ENCODE data around the gene KDSR.
A peak's percentile ranks its signal among the peaks of the same experiment; 100 is the strongest.

The KDSR gene

DNA sequence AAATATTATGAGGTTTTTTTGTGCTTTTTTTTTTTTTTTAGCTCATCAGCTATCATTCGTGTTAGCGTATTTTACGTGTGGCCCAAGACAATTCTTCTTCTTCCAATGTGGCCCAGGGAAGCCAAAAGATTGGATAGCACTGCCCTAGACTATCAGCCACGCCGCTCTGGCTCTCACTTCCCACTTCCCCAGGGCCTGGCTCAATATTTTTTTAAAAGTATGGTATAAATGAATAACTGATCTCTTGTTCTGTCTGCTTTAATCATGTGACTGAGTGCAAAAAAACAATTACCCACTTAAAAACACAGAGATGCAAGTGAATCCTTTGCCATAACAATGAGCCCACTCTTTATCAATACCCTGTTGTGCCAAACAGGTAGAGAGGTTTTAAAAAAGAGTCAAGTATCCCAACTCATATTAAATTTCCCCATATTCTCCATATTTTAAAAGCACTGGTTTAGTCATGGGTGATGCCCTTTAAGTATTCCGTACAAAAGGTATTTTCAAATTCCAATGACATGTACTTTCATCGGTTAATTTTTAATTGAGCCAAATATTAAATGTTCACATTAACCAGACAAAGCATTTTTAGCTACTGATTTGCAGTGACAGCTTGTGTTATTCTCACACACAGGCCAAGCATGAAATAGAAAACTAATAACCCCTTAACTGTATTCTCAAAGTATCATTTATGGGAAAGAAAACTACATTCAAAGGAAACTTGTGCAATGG lies 60.0 kb downstream of the KDSR start:
- no peak for DNase-seq (ENCODE audit: low read depth in 1 of 2, low spot score in 1 of 2)
- Histone ChIP-seq H3K27me3 (ENCODE audit: insufficient read depth, poor library complexity, severe bottlenecking) (no peaks in the 10 kb centered on the region), H3K4me3 (replicated peaks; ENCODE audit: insufficient read depth, low read length) (no peak overlapping the region), H3K27ac (replicated peaks) (no peak overlapping the region)
- TF ChIP-seq, protein P1, sequence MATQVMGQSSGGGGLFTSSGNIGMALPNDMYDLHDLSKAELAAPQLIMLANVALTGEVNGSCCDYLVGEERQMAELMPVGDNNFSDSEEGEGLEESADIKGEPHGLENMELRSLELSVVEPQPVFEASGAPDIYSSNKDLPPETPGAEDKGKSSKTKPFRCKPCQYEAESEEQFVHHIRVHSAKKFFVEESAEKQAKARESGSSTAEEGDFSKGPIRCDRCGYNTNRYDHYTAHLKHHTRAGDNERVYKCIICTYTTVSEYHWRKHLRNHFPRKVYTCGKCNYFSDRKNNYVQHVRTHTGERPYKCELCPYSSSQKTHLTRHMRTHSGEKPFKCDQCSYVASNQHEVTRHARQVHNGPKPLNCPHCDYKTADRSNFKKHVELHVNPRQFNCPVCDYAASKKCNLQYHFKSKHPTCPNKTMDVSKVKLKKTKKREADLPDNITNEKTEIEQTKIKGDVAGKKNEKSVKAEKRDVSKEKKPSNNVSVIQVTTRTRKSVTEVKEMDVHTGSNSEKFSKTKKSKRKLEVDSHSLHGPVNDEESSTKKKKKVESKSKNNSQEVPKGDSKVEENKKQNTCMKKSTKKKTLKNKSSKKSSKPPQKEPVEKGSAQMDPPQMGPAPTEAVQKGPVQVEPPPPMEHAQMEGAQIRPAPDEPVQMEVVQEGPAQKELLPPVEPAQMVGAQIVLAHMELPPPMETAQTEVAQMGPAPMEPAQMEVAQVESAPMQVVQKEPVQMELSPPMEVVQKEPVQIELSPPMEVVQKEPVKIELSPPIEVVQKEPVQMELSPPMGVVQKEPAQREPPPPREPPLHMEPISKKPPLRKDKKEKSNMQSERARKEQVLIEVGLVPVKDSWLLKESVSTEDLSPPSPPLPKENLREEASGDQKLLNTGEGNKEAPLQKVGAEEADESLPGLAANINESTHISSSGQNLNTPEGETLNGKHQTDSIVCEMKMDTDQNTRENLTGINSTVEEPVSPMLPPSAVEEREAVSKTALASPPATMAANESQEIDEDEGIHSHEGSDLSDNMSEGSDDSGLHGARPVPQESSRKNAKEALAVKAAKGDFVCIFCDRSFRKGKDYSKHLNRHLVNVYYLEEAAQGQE (IDR thresholded peaks at IDR 0.05; ENCODE audit: insufficient replicate concordance, low read depth), result no peak
- TF ChIP-seq SPI1 (IDR thresholded peaks at IDR 0.05; ENCODE audit: borderline replicate concordance, low read depth), result no peak
- TF ChIP-seq POLR2AphosphoS5 (IDR thresholded peaks at IDR 0.05; ENCODE audit: low read depth), result no peak
- TF ChIP-seq, protein P2, sequence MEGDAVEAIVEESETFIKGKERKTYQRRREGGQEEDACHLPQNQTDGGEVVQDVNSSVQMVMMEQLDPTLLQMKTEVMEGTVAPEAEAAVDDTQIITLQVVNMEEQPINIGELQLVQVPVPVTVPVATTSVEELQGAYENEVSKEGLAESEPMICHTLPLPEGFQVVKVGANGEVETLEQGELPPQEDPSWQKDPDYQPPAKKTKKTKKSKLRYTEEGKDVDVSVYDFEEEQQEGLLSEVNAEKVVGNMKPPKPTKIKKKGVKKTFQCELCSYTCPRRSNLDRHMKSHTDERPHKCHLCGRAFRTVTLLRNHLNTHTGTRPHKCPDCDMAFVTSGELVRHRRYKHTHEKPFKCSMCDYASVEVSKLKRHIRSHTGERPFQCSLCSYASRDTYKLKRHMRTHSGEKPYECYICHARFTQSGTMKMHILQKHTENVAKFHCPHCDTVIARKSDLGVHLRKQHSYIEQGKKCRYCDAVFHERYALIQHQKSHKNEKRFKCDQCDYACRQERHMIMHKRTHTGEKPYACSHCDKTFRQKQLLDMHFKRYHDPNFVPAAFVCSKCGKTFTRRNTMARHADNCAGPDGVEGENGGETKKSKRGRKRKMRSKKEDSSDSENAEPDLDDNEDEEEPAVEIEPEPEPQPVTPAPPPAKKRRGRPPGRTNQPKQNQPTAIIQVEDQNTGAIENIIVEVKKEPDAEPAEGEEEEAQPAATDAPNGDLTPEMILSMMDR (IDR thresholded peaks at IDR 0.05; ENCODE audit: insufficient read depth, low read length), result no peak
- no peak for TF ChIP-seq GABPA (IDR thresholded peaks at IDR 0.05; ENCODE audit: low read depth)

DNA sequence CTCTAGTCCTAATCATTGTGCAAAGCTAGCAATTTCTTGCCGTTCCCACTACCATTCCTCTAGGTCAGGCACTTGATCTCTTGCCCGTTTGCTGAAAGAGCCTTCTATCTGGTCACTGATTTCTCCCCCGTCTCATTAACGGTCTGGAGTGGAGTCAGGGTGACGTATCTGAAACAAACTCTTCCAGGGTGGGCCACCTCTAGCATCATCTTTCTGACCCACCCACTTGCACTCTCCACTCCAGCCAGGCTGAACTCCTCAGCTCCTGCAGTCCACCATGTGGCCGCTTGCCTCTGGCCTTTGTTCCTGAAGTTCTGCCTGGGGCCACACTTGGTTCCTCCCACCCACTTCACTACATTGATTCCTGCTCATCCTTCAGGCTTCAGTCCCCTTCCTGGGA lies 60.8 kb downstream of the KDSR start:
- DNase-seq (ENCODE audit: low read depth in 1 of 2, low spot score in 1 of 2), result no peak
- TF ChIP-seq SPI1 (IDR thresholded peaks at IDR 0.05; ENCODE audit: borderline replicate concordance, low read depth), result no peak
- TF ChIP-seq, protein P2 (IDR thresholded peaks at IDR 0.05; ENCODE audit: insufficient read depth, low read length), result no peak
- no peak for TF ChIP-seq POLR2AphosphoS5 (IDR thresholded peaks at IDR 0.05; ENCODE audit: low read depth)
- no peak for TF ChIP-seq GABPA (IDR thresholded peaks at IDR 0.05; ENCODE audit: low read depth)
- TF ChIP-seq, protein P1 (IDR thresholded peaks at IDR 0.05; ENCODE audit: insufficient replicate concordance, low read depth), result no peak
- no peak overlapping the region for H3K27ac ChIP-seq (replicated peaks)
- H3K4me3 ChIP-seq (replicated peaks; ENCODE audit: insufficient read depth, low read length), result no peak overlapping the region
- no peaks in the 10 kb centered on the region for H3K27me3 ChIP-seq (ENCODE audit: insufficient read depth, poor library complexity, severe bottlenecking)

DNA sequence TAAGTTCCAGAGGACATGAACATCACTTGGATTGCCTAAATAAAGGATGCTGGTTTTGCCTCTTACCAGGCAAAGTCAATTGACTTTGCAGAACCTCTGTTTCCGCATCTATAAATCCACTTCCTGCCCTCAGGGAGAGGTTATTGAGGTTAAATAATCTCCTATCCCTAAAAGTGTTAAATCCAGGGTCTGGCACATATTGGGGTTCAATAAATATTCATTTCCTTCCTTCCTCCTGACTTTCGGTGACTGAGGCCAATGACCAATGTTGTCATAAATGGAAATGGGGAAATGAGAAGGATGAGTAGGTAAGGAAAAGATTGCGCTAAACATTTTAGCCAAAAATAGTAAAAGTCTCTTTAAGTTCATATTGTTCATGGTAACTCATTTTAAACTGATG lies 63.5 kb downstream of the KDSR start:
- H3K27ac ChIP-seq (replicated peaks), result no peak overlapping the region
- no peaks in the 10 kb centered on the region for H3K27me3 ChIP-seq (ENCODE audit: insufficient read depth, poor library complexity, severe bottlenecking)
- H3K4me3 ChIP-seq (replicated peaks; ENCODE audit: insufficient read depth, low read length), result no peak overlapping the region
- DNase-seq (ENCODE audit: low read depth in 1 of 2, low spot score in 1 of 2), result no peak
- TF ChIP-seq, protein P1 (IDR thresholded peaks at IDR 0.05; ENCODE audit: insufficient replicate concordance, low read depth), result no peak
- no peak for TF ChIP-seq POLR2AphosphoS5 (IDR thresholded peaks at IDR 0.05; ENCODE audit: low read depth)
- TF ChIP-seq, protein P2 (IDR thresholded peaks at IDR 0.05; ENCODE audit: insufficient read depth, low read length), result no peak
- peak; percentile 49; the same call in 1 of the 2 replicates for TF ChIP-seq SPI1 (IDR thresholded peaks at IDR 0.05; ENCODE audit: borderline replicate concordance, low read depth)

Data from HL-60 (cell line).